HG03469 (cell line): ENCODE data around the gene LBH.
"Not testable (repeated sequence)": the region's sequence is repeated elsewhere in the genome, so short reads cannot be mapped to it uniquely, and the experiment has no call there.

Experiments used
- ATAC-seq: cut with Tn5 transposase; IDR thresholded peaks from one replicate; pipeline ENCODE4 v1.9.1; 2021; ENCODE audit warnings: mild to moderate bottlenecking, moderate library complexity, moderate number of reproducible peaks; ENCODE audit not compliant: unreplicated experiment

The LBH gene

GRCh38 chr2:30255466-30256408 lies 24.4 kb downstream of the LBH start:
- ATAC-seq: no peak

GRCh38 chr2:30257266-30258214 lies 26.2 kb downstream of the LBH start:
- ATAC-seq: no peak

- ATAC-seq: no peak
Observed at GRCh38 chr2:30259071-30259470, 27.7 kb downstream of the LBH start.

- ATAC-seq: no peak
Observed at GRCh38 chr2:30259827-30260679, 28.7 kb downstream of the LBH start.

GRCh38 chr2:30260941-30261340 lies 29.6 kb downstream of the LBH start:
- no peak for ATAC-seq

GRCh38 chr2:30261695-30262211 lies 30.4 kb downstream of the LBH start:
- no peak for ATAC-seq

- no peak for ATAC-seq
Observed at GRCh38 chr2:30262716-30263309, 31.5 kb downstream of the LBH start.

- ATAC-seq: no peak
Observed at GRCh38 chr2:30264274-30264673, 32.9 kb downstream of the LBH start.

GRCh38 chr2:30265052-30266015 lies 34.0 kb downstream of the LBH start:
- no peak for ATAC-seq

- ATAC-seq: no peak
Observed at GRCh38 chr2:30266051-30266621, 34.8 kb downstream of the LBH start.

GRCh38 chr2:30266705-30267104 lies 35.4 kb downstream of the LBH start:
- ATAC-seq: no peak

GRCh38 chr2:30267161-30267975 lies 36.0 kb downstream of the LBH start:
- ATAC-seq: no peak

GRCh38 chr2:30268296-30268871 lies 37.0 kb downstream of the LBH start:
- no peak for ATAC-seq

- ATAC-seq: not testable (repeated sequence)
Observed at GRCh38 chr2:30269114-30269770, 37.9 kb downstream of the LBH start.

- ATAC-seq: no peak
Observed at GRCh38 chr2:30269771-30270145, 38.4 kb downstream of the LBH start.

GRCh38 chr2:30270166-30270565 lies 38.8 kb downstream of the LBH start:
- ATAC-seq: no peak

- ATAC-seq: no peak
Observed at GRCh38 chr2:30271301-30271700, 40.0 kb downstream of the LBH start.
